PFSK-1 (cell line): ENCODE measurements around the gene C5orf63.

ENCODE experiments used
- FOXP2 ChIP-seq: optimal IDR thresholded peaks from 2 replicates; pipeline ENCODE3; 2011; ENCODE audit warnings: borderline replicate concordance, control low read depth, inconsistent platforms; ENCODE audit not compliant: insufficient read depth; ENCODE audit errors: extremely low read length, extremely low read depth
- POLR2AphosphoS5 ChIP-seq: IDR thresholded peaks from 2 replicates; pipeline ENCODE4 v1.6.1; 2012; ENCODE audit warnings: low read depth, mild to moderate bottlenecking, control low read depth, low read length, moderate library complexity
- SIN3A ChIP-seq: IDR thresholded peaks from 2 replicates; pipeline ENCODE4 v1.6.1; 2012; ENCODE audit warnings: mild to moderate bottlenecking, low read length, moderate library complexity, borderline replicate concordance; ENCODE audit not compliant: insufficient read depth
- TAF1 ChIP-seq: IDR thresholded peaks from 2 replicates; pipeline ENCODE4 v1.6.1; 2012; ENCODE audit warnings: low read length, control low read depth, borderline replicate concordance; ENCODE audit not compliant: insufficient read depth
- TF ChIP-seq, protein P1 (sequence below), 2 experiments: IDR thresholded peaks; 2 replicates each; pipeline versions ENCODE4 v1.6.1 to v1.8.0; 2011 to 2012; ENCODE audit warnings: low read depth in 2 of 2, low read length in 2 of 2, control low read depth in 1 of 2, inconsistent platforms in 1 of 2, mild to moderate bottlenecking in 1 of 2, moderate library complexity in 1 of 2; ENCODE audit not compliant: insufficient read depth in 1 of 2

C5orf63 gene

DNA sequence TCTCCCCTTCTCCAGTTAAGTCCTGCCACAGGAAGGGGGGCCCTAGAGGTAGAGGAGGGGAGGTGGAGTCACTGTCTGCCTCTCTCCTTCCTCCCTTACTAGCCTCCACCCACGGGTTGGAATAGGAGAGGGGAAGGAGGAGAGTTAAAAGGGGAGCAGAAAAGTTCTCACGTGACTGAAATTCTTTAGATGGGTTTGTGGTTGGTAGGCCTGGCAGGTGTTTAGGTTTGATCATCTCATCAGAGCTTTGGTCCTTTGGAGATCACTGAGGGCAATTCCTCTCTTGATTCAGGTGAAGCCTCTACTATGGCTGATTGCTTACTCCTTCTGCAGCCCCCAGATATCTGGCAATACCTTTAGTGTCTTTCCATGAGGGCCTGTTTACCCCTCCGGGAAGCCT is 24.9 kb upstream of the C5orf63 start:
- TF ChIP-seq TAF1 (no peak), POLR2AphosphoS5 (no peak), SIN3A (no peak), FOXP2 (no peak)
- TF ChIP-seq, protein P1, sequence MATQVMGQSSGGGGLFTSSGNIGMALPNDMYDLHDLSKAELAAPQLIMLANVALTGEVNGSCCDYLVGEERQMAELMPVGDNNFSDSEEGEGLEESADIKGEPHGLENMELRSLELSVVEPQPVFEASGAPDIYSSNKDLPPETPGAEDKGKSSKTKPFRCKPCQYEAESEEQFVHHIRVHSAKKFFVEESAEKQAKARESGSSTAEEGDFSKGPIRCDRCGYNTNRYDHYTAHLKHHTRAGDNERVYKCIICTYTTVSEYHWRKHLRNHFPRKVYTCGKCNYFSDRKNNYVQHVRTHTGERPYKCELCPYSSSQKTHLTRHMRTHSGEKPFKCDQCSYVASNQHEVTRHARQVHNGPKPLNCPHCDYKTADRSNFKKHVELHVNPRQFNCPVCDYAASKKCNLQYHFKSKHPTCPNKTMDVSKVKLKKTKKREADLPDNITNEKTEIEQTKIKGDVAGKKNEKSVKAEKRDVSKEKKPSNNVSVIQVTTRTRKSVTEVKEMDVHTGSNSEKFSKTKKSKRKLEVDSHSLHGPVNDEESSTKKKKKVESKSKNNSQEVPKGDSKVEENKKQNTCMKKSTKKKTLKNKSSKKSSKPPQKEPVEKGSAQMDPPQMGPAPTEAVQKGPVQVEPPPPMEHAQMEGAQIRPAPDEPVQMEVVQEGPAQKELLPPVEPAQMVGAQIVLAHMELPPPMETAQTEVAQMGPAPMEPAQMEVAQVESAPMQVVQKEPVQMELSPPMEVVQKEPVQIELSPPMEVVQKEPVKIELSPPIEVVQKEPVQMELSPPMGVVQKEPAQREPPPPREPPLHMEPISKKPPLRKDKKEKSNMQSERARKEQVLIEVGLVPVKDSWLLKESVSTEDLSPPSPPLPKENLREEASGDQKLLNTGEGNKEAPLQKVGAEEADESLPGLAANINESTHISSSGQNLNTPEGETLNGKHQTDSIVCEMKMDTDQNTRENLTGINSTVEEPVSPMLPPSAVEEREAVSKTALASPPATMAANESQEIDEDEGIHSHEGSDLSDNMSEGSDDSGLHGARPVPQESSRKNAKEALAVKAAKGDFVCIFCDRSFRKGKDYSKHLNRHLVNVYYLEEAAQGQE (IDR thresholded peaks at IDR 0.05; ENCODE audit: insufficient read depth in 1 of 2, low read depth in 2 of 2, low read length in 2 of 2): no peak

DNA sequence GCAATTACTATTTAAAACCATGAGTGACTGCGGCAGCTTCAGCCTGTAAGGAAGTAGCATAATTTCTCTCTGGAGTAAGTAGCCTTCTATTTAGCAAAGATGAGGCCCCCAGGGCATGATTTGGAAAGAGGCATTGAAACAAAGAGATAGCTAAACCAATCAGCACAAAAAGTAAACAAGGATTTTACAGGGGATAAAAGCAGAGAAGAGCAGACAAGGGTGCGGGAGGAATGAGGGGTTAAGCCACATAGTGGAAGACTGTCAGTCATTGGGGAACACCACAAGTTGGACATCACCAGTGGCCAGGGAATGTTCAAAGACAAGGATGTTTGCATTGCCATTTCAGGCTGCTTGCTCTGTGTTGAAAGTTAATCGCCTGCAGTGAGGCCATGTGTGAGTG is 24.0 kb upstream of the C5orf63 start:
- TF ChIP-seq SIN3A (no peak), POLR2AphosphoS5 (no peak), TAF1 (no peak), FOXP2 (no peak)
- TF ChIP-seq, protein P1 (IDR thresholded peaks at IDR 0.05; ENCODE audit: insufficient read depth in 1 of 2, low read depth in 2 of 2, low read length in 2 of 2): no peak

DNA sequence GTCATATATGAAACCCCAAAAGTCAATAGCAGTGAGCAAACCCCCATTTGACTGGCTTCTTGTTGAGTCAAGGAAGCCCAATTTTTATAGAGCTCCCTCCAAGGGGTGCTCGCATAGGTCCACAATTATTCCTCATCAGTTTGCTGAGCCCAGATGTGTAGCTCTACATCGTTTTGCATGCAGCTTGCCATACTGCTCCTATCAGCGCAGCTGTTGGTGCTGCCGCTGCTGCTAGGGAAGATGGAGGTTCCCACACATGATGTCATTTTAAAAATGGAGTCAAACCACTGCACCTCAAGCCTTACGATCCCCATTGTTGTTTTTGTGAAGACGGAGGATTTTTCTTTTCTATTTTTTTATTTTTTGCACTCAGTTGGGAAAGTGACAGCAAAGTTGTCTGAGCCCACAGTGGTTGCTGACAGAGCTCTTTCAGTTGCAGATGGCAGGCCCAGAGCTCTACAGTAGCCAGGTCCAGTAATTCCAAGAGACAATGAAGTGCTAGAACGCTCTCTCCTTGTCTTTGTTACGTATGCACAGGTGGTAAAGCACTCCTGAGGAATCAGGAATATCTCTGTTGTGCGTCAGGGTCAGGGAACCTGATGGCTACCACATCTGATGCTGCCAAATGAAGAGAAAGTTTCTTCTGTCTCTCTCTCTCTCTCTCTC is 23.2 kb upstream of the C5orf63 start:
- TF ChIP-seq, protein P1 (IDR thresholded peaks at IDR 0.05; ENCODE audit: insufficient read depth in 1 of 2, low read depth in 2 of 2, low read length in 2 of 2): no peak
- TF ChIP-seq POLR2AphosphoS5: no peak
- no peak for TF ChIP-seq FOXP2
- no peak for TF ChIP-seq TAF1
- TF ChIP-seq SIN3A: no peak

DNA sequence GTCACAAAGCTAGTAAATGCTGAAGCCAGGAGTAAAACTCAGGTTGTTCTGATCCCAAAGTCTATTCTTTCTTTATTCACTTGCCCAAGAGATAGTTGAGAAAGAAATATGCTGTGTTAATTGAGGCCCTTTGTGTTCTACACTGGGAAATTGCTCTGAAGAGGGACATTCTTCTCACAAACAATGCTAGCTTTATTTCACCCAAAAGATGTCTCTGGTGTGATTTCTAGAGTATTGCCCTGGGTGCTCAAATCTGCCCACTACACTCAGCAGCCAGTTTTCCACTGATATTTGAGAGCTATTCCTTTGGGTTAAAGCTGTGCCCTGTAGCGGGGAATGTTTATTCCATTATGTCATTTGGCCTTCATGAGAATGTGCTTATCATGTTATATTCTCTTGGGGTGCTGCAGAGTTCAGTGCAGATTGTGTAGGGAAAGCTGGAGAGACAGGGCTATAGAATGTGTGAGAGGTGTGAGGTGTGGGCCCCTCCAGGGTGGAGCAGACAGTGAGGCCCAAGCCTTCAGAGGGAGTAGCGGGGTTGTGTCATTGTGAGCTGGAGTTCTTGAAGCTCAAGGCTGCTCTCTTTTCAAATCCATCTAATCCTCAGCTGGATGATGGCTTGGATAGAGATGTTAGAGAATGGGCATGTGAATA is 21.0 kb upstream of the C5orf63 start:
- TF ChIP-seq, protein P1 (IDR thresholded peaks at IDR 0.05; ENCODE audit: insufficient read depth in 1 of 2, low read depth in 2 of 2, low read length in 2 of 2): no peak
- TF ChIP-seq POLR2AphosphoS5: no peak
- TF ChIP-seq FOXP2: no peak
- TF ChIP-seq SIN3A: no peak
- no peak for TF ChIP-seq TAF1
